Neural crest cell (in vitro differentiated cells): ENCODE measurements around the gene ST6GAL1. TPM values are rescaled to one million over a fixed set of nuclear protein-coding genes. Genes with fewer than 3 reads are reported as not detected.
"Not testable (repeated sequence)": the region's sequence is repeated elsewhere in the genome, so short reads cannot be mapped to it uniquely, and the experiment has no call there.

Experiments
- DNase-seq: peaks from one replicate; pipeline ENCODE4 v3.0.0; 2021; ENCODE audit warnings: low read depth, mixed read lengths, low spot score
- H3K27ac Mint-ChIP-seq: one replicate; pipeline ENCODE4 v1.8.0; 2021; ENCODE audit warnings: mild to moderate bottlenecking, mixed read lengths; ENCODE audit not compliant: unreplicated experiment
- H3K27me3 Mint-ChIP-seq: 2 replicates; pipeline ENCODE4 v1.8.0; 2021; ENCODE audit warnings: low read depth, mild to moderate bottlenecking, mixed read lengths
- H3K36me3 Mint-ChIP-seq: 2 replicates; pipeline ENCODE4 v1.8.0; 2021; ENCODE audit warnings: low read depth, mild to moderate bottlenecking, mixed read lengths
- H3K4me1 Mint-ChIP-seq: 2 replicates; pipeline ENCODE4 v1.8.0; 2021; ENCODE audit warnings: mixed read lengths
- H3K4me3 Mint-ChIP-seq: one replicate; pipeline ENCODE4 v1.8.0; 2021; ENCODE audit warnings: mild to moderate bottlenecking, mixed read lengths
- H3K9me3 Mint-ChIP-seq: 2 replicates; pipeline ENCODE4 v1.8.0; 2021; ENCODE audit warnings: mixed read lengths
- CTCF ChIP-seq: fragments of 200-600 bp; sonication (generic); conservative IDR thresholded peaks from 2 replicates; pipeline ENCODE4 v1.5.0; 2021; ENCODE audit warnings: antibody characterized with exemption, mild to moderate bottlenecking
- total RNA-seq: library from RNA; stranded (reverse); gene quantifications from 2 replicates; pipeline ENCODE4 v1.2.1, GENCODE V29; 2021

The ST6GAL1 gene
- total RNA-seq, 1 donor from 2014 or later: 32.6 TPM

GRCh38 chr3:186886202-186886981, 43.9 kb upstream of the ST6GAL1 start:
- Mint-ChIP-seq H3K27me3 (peaks cover 10% of the 10 kb centered on the region), H3K9me3 (peaks cover 3% of the 10 kb centered on the region), H3K36me3 (no peaks in the 10 kb centered on the region), H3K4me1 (peaks cover 23% of the 10 kb centered on the region), H3K27ac (no peak overlapping the region), H3K4me3 (no peak overlapping the region)
- DNase-seq: no peak
- TF ChIP-seq CTCF: no peak

GRCh38 chr3:186887507-186887938, 42.8 kb upstream of the ST6GAL1 start:
- peaks cover 23% of the 10 kb centered on the region for H3K4me1 Mint-ChIP-seq
- not testable (repeated sequence) for H3K9me3 Mint-ChIP-seq, H3K27ac Mint-ChIP-seq, DNase-seq, H3K36me3 Mint-ChIP-seq, H3K4me3 Mint-ChIP-seq
- H3K27me3 Mint-ChIP-seq: peaks cover 10% of the 10 kb centered on the region

- TF ChIP-seq CTCF: no peak
- Mint-ChIP-seq H3K36me3 (no peaks in the 10 kb centered on the region), H3K4me1 (peaks cover 19% of the 10 kb centered on the region), H3K27ac (no peak overlapping the region), H3K9me3 (peaks cover 3% of the 10 kb centered on the region), H3K27me3 (peaks cover 10% of the 10 kb centered on the region), H3K4me3 (no peak overlapping the region)
- no peak for DNase-seq
Observed at GRCh38 chr3:186888569-186888968, 41.8 kb upstream of the ST6GAL1 start.

GRCh38 chr3:186889698-186890097, 40.6 kb upstream of the ST6GAL1 start:
- H3K27ac Mint-ChIP-seq, H3K9me3 Mint-ChIP-seq, H3K4me3 Mint-ChIP-seq, H3K36me3 Mint-ChIP-seq, DNase-seq: not testable (repeated sequence)
- peaks cover 10% of the 10 kb centered on the region for H3K27me3 Mint-ChIP-seq
- H3K4me1 Mint-ChIP-seq: peaks cover 19% of the 10 kb centered on the region

GRCh38 chr3:186890911-186891310, 39.4 kb upstream of the ST6GAL1 start:
- H3K4me1 Mint-ChIP-seq: peaks cover 19% of the 10 kb centered on the region
- H3K4me3 Mint-ChIP-seq: no peak overlapping the region
- no peak for TF ChIP-seq CTCF
- H3K9me3 Mint-ChIP-seq: peaks cover 3% of the 10 kb centered on the region
- no peak for DNase-seq
- H3K27me3 Mint-ChIP-seq: peaks cover 10% of the 10 kb centered on the region
- H3K27ac Mint-ChIP-seq: no peak overlapping the region
- H3K36me3 Mint-ChIP-seq: no peaks in the 10 kb centered on the region

GRCh38 chr3:186893071-186893470, 37.3 kb upstream of the ST6GAL1 start:
- H3K27ac Mint-ChIP-seq, DNase-seq, H3K9me3 Mint-ChIP-seq, H3K27me3 Mint-ChIP-seq, H3K4me3 Mint-ChIP-seq, H3K4me1 Mint-ChIP-seq, H3K36me3 Mint-ChIP-seq: not testable (repeated sequence)

- no peak for DNase-seq
- H3K4me3 Mint-ChIP-seq: no peak overlapping the region
- H3K4me1 Mint-ChIP-seq: no peaks in the 10 kb centered on the region
- no peak overlapping the region for H3K27ac Mint-ChIP-seq
- H3K27me3 Mint-ChIP-seq: no peaks in the 10 kb centered on the region
- H3K36me3 Mint-ChIP-seq: no peaks in the 10 kb centered on the region
- TF ChIP-seq CTCF: no peak
- no peaks in the 10 kb centered on the region for H3K9me3 Mint-ChIP-seq
Observed at GRCh38 chr3:186895406-186895805, 34.9 kb upstream of the ST6GAL1 start.
